Gastroesophageal sphincter (tissue), 3 donors: ENCODE data around the gene NLRP12.

Experiments
- EP300 ChIP-seq: sonication (generic); formaldehyde crosslinking; IDR thresholded peaks from one replicate; pipeline ENCODE4 v1.6.1; 2017; ENCODE audit warnings: antibody characterized with exemption, mild to moderate bottlenecking
- POLR2A ChIP-seq, 2 donors: fragments of 450-650 bp; IDR thresholded peaks; one replicate each; pipeline ENCODE4 v1.6.1; 2017; ENCODE audit warnings: antibody characterized with exemption in 2 of 2, mild to moderate bottlenecking in 2 of 2, moderate library complexity in 1 of 2
- TF ChIP-seq, protein P1 (sequence below), 4 experiments: fragments of 200-600 bp in 2 of 4; fragments of 450-650 bp in 2 of 4; sonication (generic) in 1 of 4; IDR thresholded peaks; one replicate each; pipeline ENCODE4 v1.5.1; 2017 to 2019; ENCODE audit warnings: antibody characterized with exemption in 4 of 4, mild to moderate bottlenecking in 2 of 4, moderate library complexity in 2 of 4

DNA sequence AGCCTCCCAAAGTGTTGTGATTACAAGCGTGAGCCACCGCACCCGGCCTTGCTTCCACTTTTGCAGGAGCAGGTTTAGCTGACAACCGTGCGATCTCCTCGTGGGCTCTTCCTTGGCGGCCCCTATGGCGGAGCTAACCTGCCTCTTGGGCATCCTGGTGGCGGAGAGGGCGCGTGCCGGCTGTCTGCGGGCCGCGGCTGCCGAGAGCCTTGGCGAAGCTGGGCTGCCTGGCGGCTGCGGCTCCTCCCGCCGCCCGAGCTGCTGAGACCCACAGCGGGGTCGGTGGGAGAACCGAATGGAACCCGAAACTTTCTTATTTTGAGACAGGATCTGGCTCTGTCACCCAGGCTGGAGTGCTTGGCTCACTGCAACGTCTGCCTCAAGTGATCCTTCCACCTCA, 55.7 kb downstream of the NLRP12 start:
- TF ChIP-seq POLR2A (IDR thresholded peaks at IDR 0.05) (no peak), EP300 (no peak)
- TF ChIP-seq, protein P1, sequence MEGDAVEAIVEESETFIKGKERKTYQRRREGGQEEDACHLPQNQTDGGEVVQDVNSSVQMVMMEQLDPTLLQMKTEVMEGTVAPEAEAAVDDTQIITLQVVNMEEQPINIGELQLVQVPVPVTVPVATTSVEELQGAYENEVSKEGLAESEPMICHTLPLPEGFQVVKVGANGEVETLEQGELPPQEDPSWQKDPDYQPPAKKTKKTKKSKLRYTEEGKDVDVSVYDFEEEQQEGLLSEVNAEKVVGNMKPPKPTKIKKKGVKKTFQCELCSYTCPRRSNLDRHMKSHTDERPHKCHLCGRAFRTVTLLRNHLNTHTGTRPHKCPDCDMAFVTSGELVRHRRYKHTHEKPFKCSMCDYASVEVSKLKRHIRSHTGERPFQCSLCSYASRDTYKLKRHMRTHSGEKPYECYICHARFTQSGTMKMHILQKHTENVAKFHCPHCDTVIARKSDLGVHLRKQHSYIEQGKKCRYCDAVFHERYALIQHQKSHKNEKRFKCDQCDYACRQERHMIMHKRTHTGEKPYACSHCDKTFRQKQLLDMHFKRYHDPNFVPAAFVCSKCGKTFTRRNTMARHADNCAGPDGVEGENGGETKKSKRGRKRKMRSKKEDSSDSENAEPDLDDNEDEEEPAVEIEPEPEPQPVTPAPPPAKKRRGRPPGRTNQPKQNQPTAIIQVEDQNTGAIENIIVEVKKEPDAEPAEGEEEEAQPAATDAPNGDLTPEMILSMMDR (IDR thresholded peaks at IDR 0.05), result no peak
